Ishikawa (cell line): Measurements from ENCODE around the gene PDZD8.

Experiments
- EP300 ChIP-seq: IDR thresholded peaks from 2 replicates; pipeline ENCODE4 v1.6.1; 2012; ENCODE audit warnings: borderline replicate concordance
- TF ChIP-seq, protein P1 (sequence below): IDR thresholded peaks from 2 replicates; pipeline ENCODE4 v1.6.1; 2012

DNA sequence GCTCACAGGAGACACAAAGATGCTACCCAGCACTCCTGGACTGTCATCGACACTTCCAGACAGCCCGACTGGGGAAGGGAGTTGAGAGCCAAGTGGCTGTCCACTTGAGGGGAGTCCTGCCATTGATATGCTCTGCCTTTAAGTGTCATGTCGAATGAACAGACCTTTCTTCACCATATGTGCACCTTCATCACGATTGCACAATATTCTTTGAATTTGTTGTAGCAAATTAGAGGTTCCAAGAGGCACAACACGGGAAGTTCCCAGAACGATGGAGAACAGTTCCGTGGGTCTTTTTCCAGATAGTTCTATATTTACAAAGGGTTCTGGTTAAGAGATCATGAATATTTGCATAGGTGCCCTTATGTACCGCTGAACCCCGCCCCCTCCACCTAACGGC, 118.3 kb downstream of the PDZD8 start:
- no peak for TF ChIP-seq EP300
- TF ChIP-seq, protein P1, sequence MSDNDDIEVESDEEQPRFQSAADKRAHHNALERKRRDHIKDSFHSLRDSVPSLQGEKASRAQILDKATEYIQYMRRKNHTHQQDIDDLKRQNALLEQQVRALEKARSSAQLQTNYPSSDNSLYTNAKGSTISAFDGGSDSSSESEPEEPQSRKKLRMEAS: no peak
